Trophoblast cell (in vitro differentiated cells and primary cell): Measurements from ENCODE around the gene SPTB.
A peak's percentile ranks its signal among the peaks of the same experiment; 100 is the strongest.

Experiments used
- DNase-seq, 2 donors: peaks; one replicate each; pipeline ENCODE4 v3.0.0-alpha.2; 2016
- H2AFZ ChIP-seq: 2 replicates; pipeline ENCODE4 v1.6.1; 2013; ENCODE audit warnings: low read length, moderate library complexity, mild to moderate bottlenecking; ENCODE audit not compliant: insufficient read depth, poor library complexity
- H2AK5ac ChIP-seq: 2 replicates; pipeline ENCODE4 v1.6.1; 2013; ENCODE audit warnings: mild to moderate bottlenecking, low read length
- H2BK120ac ChIP-seq: 2 replicates; pipeline ENCODE4 v1.6.1; 2013; ENCODE audit warnings: low read length, mild to moderate bottlenecking, moderate library complexity; ENCODE audit not compliant: insufficient read depth, poor library complexity
- H2BK12ac ChIP-seq: 2 replicates; pipeline ENCODE4 v1.6.1; 2013; ENCODE audit warnings: mild to moderate bottlenecking, low read length, moderate library complexity
- H2BK5ac ChIP-seq: 2 replicates; pipeline ENCODE4 v1.6.1; 2013; ENCODE audit warnings: low read length, low read depth, moderate library complexity, mild to moderate bottlenecking; ENCODE audit not compliant: poor library complexity
- H3K14ac ChIP-seq: 2 replicates; pipeline ENCODE4 v1.6.1; 2013; ENCODE audit warnings: mild to moderate bottlenecking, low read length
- H3K18ac ChIP-seq: 2 replicates; pipeline ENCODE4 v1.6.1; 2013; ENCODE audit warnings: mild to moderate bottlenecking, low read length
- H3K23ac ChIP-seq: 2 replicates; pipeline ENCODE4 v1.6.1; 2013; ENCODE audit warnings: low read length
- H3K27ac ChIP-seq: 2 replicates; pipeline ENCODE4 v1.5.1; 2013; ENCODE audit warnings: low read depth, mild to moderate bottlenecking, inconsistent platforms, low read length, moderate library complexity
- H3K27me3 ChIP-seq: 2 replicates; pipeline ENCODE4 v1.6.1; 2013; ENCODE audit warnings: inconsistent platforms, mild to moderate bottlenecking, low read length, moderate library complexity; ENCODE audit not compliant: insufficient read depth
- H3K36me3 ChIP-seq, 2 experiments: 1 replicate in 1 of 2; 2 replicates in 1 of 2; pipeline ENCODE4 v1.6.1; 2013; ENCODE audit warnings: low read length in 2 of 2, mild to moderate bottlenecking in 2 of 2, moderate library complexity in 1 of 2; ENCODE audit not compliant: insufficient read depth in 2 of 2, control insufficient read depth in 1 of 2
- H3K4ac ChIP-seq: 2 replicates; pipeline ENCODE4 v1.6.1; 2013; ENCODE audit warnings: low read depth, mild to moderate bottlenecking, low read length, moderate library complexity
- H3K4me1 ChIP-seq, 2 experiments: 1 replicate in 1 of 2; 2 replicates in 1 of 2; pipeline ENCODE4 v1.6.1; 2013; ENCODE audit warnings: low read length in 2 of 2, mild to moderate bottlenecking in 2 of 2, moderate library complexity in 1 of 2; ENCODE audit not compliant: insufficient read depth in 2 of 2, control insufficient read depth in 1 of 2
- H3K4me2 ChIP-seq: 2 replicates; pipeline ENCODE4 v1.6.1; 2013; ENCODE audit warnings: inconsistent platforms, mild to moderate bottlenecking, low read length, moderate library complexity
- H3K4me3 ChIP-seq: 2 replicates; pipeline ENCODE4 v1.5.1; 2013; ENCODE audit warnings: mild to moderate bottlenecking, low read depth, low read length, inconsistent platforms
- H3K79me1 ChIP-seq: one replicate; pipeline ENCODE4 v1.6.1; 2013; ENCODE audit warnings: low read length
- H3K79me2 ChIP-seq: 2 replicates; pipeline ENCODE4 v1.6.1; 2013; ENCODE audit warnings: low read length, mild to moderate bottlenecking; ENCODE audit not compliant: control insufficient read depth, insufficient read depth, poor library complexity
- H3K9ac ChIP-seq: 2 replicates; pipeline ENCODE4 v1.6.1; 2013; ENCODE audit warnings: mild to moderate bottlenecking, low read length
- H3K9me3 ChIP-seq: 2 replicates; pipeline ENCODE4 v1.6.1; 2013; ENCODE audit warnings: low read depth, mild to moderate bottlenecking, control low read depth, inconsistent platforms, low read length; ENCODE audit not compliant: insufficient read depth
- H4K12ac ChIP-seq: 2 replicates; pipeline ENCODE4 v1.6.1; 2013; ENCODE audit warnings: low read depth, mild to moderate bottlenecking, low read length, moderate library complexity
- H4K8ac ChIP-seq: 2 replicates; pipeline ENCODE4 v1.6.1; 2013; ENCODE audit warnings: low read depth, mild to moderate bottlenecking, low read length, moderate library complexity
- H4K91ac ChIP-seq: one replicate; pipeline ENCODE4 v1.6.1; 2013; ENCODE audit warnings: low read depth, mild to moderate bottlenecking, low read length, moderate library complexity
- WGBS: extraction: QIAGEN DNeasy Blood & Tissue Kit; methylation state at CpG from one replicate; pipeline ENCODE4 v1.1.7; 2013; ENCODE audit warnings: missing lambda C conversion rate; ENCODE audit not compliant: insufficient read length, insufficient coverage; ENCODE audit errors: extremely low coverage; 5-methylcytosine and 5-hydroxymethylcytosine counted together

Gene SPTB

GRCh38 chr14:64786296-64787149 is 93.2 kb downstream of the SPTB start:
- H3K79me1 ChIP-seq = no peaks in the 10 kb centered on the region
- no peak overlapping the region for H3K27ac ChIP-seq
- H4K91ac ChIP-seq = no peak overlapping the region
- H3K23ac ChIP-seq = no peak overlapping the region
- H3K14ac ChIP-seq = no peak overlapping the region
- no peak for DNase-seq
- H2AK5ac ChIP-seq = no peak overlapping the region
- no peak overlapping the region for H2BK120ac ChIP-seq
- H3K36me3 ChIP-seq = no peaks in the 10 kb centered on the region
- H3K4me1 ChIP-seq = peaks cover 0 to 4% of the 10 kb centered on the region in 2 experiments
- no peaks in the 10 kb centered on the region for H3K27me3 ChIP-seq
- H2BK5ac ChIP-seq = no peak overlapping the region
- no CpG with 5 or more reads among the region's 24 CpGs for WGBS
- no peak overlapping the region for H2BK12ac ChIP-seq
- H2AFZ ChIP-seq = no peak overlapping the region
- no peak overlapping the region for H4K12ac ChIP-seq
- no peak overlapping the region for H3K4me2 ChIP-seq
- H3K4ac ChIP-seq = no peak overlapping the region
- H4K8ac ChIP-seq = no peak overlapping the region
- no peak overlapping the region for H3K9ac ChIP-seq
- H3K4me3 ChIP-seq = no peak overlapping the region
- H3K18ac ChIP-seq = no peak overlapping the region
- peaks cover 2% of the 10 kb centered on the region for H3K9me3 ChIP-seq
- peaks cover 2% of the 10 kb centered on the region for H3K79me2 ChIP-seq

GRCh38 chr14:64784006-64784405 is 95.7 kb downstream of the SPTB start:
- no peaks in the 10 kb centered on the region for H3K36me3 ChIP-seq
- no peak overlapping the region for H3K23ac ChIP-seq
- no peak for DNase-seq
- no peak overlapping the region for H3K4me3 ChIP-seq
- H2BK12ac ChIP-seq = no peak overlapping the region
- H3K79me2 ChIP-seq = peaks cover 2% of the 10 kb centered on the region
- H3K27ac ChIP-seq = no peak overlapping the region
- H3K27me3 ChIP-seq = no peaks in the 10 kb centered on the region
- H4K12ac ChIP-seq = no peak overlapping the region
- no peak overlapping the region for H4K91ac ChIP-seq
- H3K4ac ChIP-seq = no peak overlapping the region
- H4K8ac ChIP-seq = no peak overlapping the region
- no peak overlapping the region for H2AK5ac ChIP-seq
- H3K4me2 ChIP-seq = no peak overlapping the region
- H3K14ac ChIP-seq = no peak overlapping the region
- no peak overlapping the region for H2AFZ ChIP-seq
- H3K4me1 ChIP-seq = peaks cover 0 to 4% of the 10 kb centered on the region in 2 experiments
- H2BK120ac ChIP-seq = no peak overlapping the region
- H3K9me3 ChIP-seq = peaks cover 2% of the 10 kb centered on the region
- WGBS = no CpG with 5 or more reads among the region's 9 CpGs
- no peak overlapping the region for H3K9ac ChIP-seq
- H3K79me1 ChIP-seq = no peaks in the 10 kb centered on the region
- no peak overlapping the region for H3K18ac ChIP-seq
- H2BK5ac ChIP-seq = no peak overlapping the region

GRCh38 chr14:64782196-64782595 is 97.5 kb downstream of the SPTB start:
- DNase-seq = no peak
- no peak overlapping the region for H4K8ac ChIP-seq
- no peak overlapping the region for H3K4ac ChIP-seq
- no peak overlapping the region for H4K91ac ChIP-seq
- H3K9me3 ChIP-seq = peaks cover 2% of the 10 kb centered on the region
- H3K4me1 ChIP-seq = no peaks in the 10 kb centered on the region
- H4K12ac ChIP-seq = no peak overlapping the region
- H3K4me2 ChIP-seq = no peak overlapping the region
- H3K79me1 ChIP-seq = no peaks in the 10 kb centered on the region
- H3K27ac ChIP-seq = no peak overlapping the region
- no peak overlapping the region for H3K18ac ChIP-seq
- H3K36me3 ChIP-seq = no peaks in the 10 kb centered on the region
- no CpG with 5 or more reads among the region's 11 CpGs for WGBS
- H3K27me3 ChIP-seq = no peaks in the 10 kb centered on the region
- H3K23ac ChIP-seq = peak overlapping the region; percentile 66
- H3K79me2 ChIP-seq = peaks cover 2% of the 10 kb centered on the region
- no peak overlapping the region for H2BK5ac ChIP-seq
- no peak overlapping the region for H3K14ac ChIP-seq
- H2BK120ac ChIP-seq = no peak overlapping the region
- no peak overlapping the region for H3K9ac ChIP-seq
- H3K4me3 ChIP-seq = no peak overlapping the region
- H2BK12ac ChIP-seq = no peak overlapping the region
- H2AFZ ChIP-seq = no peak overlapping the region
- H2AK5ac ChIP-seq = no peak overlapping the region

GRCh38 chr14:64779472-64779871 is 100.2 kb downstream of the SPTB start:
- WGBS = no CpG with 5 or more reads among the region's 7 CpGs
- H3K14ac ChIP-seq = no peak overlapping the region
- H3K9ac ChIP-seq = no peak overlapping the region
- peaks cover 9% of the 10 kb centered on the region for H3K9me3 ChIP-seq
- no peaks in the 10 kb centered on the region for H3K79me1 ChIP-seq
- no peak overlapping the region for H2BK5ac ChIP-seq
- no peaks in the 10 kb centered on the region for H3K36me3 ChIP-seq
- H3K27me3 ChIP-seq = no peaks in the 10 kb centered on the region
- no peak for DNase-seq
- H4K8ac ChIP-seq = no peak overlapping the region
- H3K23ac ChIP-seq = no peak overlapping the region
- no peak overlapping the region for H3K18ac ChIP-seq
- H3K4me3 ChIP-seq = no peak overlapping the region
- no peak overlapping the region for H3K27ac ChIP-seq
- H2BK12ac ChIP-seq = no peak overlapping the region
- no peak overlapping the region for H2BK120ac ChIP-seq
- H4K12ac ChIP-seq = no peak overlapping the region
- H3K4me1 ChIP-seq = no peaks in the 10 kb centered on the region
- H3K4me2 ChIP-seq = no peak overlapping the region
- H2AFZ ChIP-seq = no peak overlapping the region
- H3K79me2 ChIP-seq = no peaks in the 10 kb centered on the region
- no peak overlapping the region for H2AK5ac ChIP-seq
- no peak overlapping the region for H3K4ac ChIP-seq
- H4K91ac ChIP-seq = no peak overlapping the region
